ENCODE data around the gene SERPIND1. TPM values are rescaled to one million over a fixed set of nuclear protein-coding genes. Genes with fewer than 3 reads are reported as not detected.

SERPIND1 gene
- total and polyA plus RNA-seq, 2 experiments from 2014 or later = not detected

GRCh38 chr22:20798218-20798617 is 24.3 kb downstream of the SERPIND1 start:
- H3K4me3 Mint-ChIP-seq = no peak overlapping the region
- no peak overlapping the region for H3K27ac Mint-ChIP-seq
- Histone ChIP-seq H3K4me1 (ENCODE audit: insufficient read depth) (no peaks in the 10 kb centered on the region), H3K9me2 (ENCODE audit: insufficient read depth) (no peaks in the 10 kb centered on the region), H3K36me3 (ENCODE audit: insufficient read depth) (peaks cover 3% of the 10 kb centered on the region), H3K4me3 (no peak overlapping the region), H3K27me3 (ENCODE audit: insufficient read depth) (no peaks in the 10 kb centered on the region), H2AFZ (no peak overlapping the region), H3K79me2 (replicated peaks; ENCODE audit: insufficient read depth) (no peaks in the 10 kb centered on the region), H3K4me2 (no peak overlapping the region), H4K20me1 (replicated peaks; ENCODE audit: insufficient read depth) (0 out of 2 replicates have a peak, but pooled peaks cover 9% of the 10 kb centered on the region), H3F3A (replicated peaks; ENCODE audit: low read depth) (no peaks in the 10 kb centered on the region), H3K27ac (ENCODE audit: low read depth) (no peak overlapping the region)
- H3K4me1 Mint-ChIP-seq = no peaks in the 10 kb centered on the region
- no peaks in the 10 kb centered on the region for H3K9me3 Mint-ChIP-seq
- H3K36me3 Mint-ChIP-seq (ENCODE audit: low read depth) = peaks cover 9% of the 10 kb centered on the region
- H3K27me3 Mint-ChIP-seq (ENCODE audit: insufficient read depth, low read depth, poor library complexity) = no peaks in the 10 kb centered on the region
- no peak for DNase-seq (ENCODE audit: low spot score)
- ATAC-seq = no peak
- TF ChIP-seq, protein P1, sequence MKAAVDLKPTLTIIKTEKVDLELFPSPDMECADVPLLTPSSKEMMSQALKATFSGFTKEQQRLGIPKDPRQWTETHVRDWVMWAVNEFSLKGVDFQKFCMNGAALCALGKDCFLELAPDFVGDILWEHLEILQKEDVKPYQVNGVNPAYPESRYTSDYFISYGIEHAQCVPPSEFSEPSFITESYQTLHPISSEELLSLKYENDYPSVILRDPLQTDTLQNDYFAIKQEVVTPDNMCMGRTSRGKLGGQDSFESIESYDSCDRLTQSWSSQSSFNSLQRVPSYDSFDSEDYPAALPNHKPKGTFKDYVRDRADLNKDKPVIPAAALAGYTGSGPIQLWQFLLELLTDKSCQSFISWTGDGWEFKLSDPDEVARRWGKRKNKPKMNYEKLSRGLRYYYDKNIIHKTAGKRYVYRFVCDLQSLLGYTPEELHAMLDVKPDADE (IDR thresholded peaks at IDR 0.05) = no peak
- TF ChIP-seq ZNF114 (CRISPR knock-in tag; IDR thresholded peaks at IDR 0.05) = no peak
- no peak for TF ChIP-seq ZNF331 (CRISPR knock-in tag; IDR thresholded peaks at IDR 0.05; ENCODE audit: low read depth)
- TF ChIP-seq REST (IDR thresholded peaks at IDR 0.05; ENCODE audit: unreplicated experiment) = no peak
- TF ChIP-seq, protein P2, sequence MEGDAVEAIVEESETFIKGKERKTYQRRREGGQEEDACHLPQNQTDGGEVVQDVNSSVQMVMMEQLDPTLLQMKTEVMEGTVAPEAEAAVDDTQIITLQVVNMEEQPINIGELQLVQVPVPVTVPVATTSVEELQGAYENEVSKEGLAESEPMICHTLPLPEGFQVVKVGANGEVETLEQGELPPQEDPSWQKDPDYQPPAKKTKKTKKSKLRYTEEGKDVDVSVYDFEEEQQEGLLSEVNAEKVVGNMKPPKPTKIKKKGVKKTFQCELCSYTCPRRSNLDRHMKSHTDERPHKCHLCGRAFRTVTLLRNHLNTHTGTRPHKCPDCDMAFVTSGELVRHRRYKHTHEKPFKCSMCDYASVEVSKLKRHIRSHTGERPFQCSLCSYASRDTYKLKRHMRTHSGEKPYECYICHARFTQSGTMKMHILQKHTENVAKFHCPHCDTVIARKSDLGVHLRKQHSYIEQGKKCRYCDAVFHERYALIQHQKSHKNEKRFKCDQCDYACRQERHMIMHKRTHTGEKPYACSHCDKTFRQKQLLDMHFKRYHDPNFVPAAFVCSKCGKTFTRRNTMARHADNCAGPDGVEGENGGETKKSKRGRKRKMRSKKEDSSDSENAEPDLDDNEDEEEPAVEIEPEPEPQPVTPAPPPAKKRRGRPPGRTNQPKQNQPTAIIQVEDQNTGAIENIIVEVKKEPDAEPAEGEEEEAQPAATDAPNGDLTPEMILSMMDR (conservative IDR thresholded peaks at IDR 0.05; ENCODE audit: low read depth in 2 of 2) = no peak
- TF ChIP-seq CREB1 (CRISPR knock-in tag; IDR thresholded peaks at IDR 0.05; ENCODE audit: low read depth) = no peak
- no peak for TF ChIP-seq STAT1 (IDR thresholded peaks at IDR 0.05; ENCODE audit: unreplicated experiment)
- no peak for TF ChIP-seq POLR2AphosphoS5 (IDR thresholded peaks at IDR 0.05; ENCODE audit: low read depth)
- TF ChIP-seq, protein P3, sequence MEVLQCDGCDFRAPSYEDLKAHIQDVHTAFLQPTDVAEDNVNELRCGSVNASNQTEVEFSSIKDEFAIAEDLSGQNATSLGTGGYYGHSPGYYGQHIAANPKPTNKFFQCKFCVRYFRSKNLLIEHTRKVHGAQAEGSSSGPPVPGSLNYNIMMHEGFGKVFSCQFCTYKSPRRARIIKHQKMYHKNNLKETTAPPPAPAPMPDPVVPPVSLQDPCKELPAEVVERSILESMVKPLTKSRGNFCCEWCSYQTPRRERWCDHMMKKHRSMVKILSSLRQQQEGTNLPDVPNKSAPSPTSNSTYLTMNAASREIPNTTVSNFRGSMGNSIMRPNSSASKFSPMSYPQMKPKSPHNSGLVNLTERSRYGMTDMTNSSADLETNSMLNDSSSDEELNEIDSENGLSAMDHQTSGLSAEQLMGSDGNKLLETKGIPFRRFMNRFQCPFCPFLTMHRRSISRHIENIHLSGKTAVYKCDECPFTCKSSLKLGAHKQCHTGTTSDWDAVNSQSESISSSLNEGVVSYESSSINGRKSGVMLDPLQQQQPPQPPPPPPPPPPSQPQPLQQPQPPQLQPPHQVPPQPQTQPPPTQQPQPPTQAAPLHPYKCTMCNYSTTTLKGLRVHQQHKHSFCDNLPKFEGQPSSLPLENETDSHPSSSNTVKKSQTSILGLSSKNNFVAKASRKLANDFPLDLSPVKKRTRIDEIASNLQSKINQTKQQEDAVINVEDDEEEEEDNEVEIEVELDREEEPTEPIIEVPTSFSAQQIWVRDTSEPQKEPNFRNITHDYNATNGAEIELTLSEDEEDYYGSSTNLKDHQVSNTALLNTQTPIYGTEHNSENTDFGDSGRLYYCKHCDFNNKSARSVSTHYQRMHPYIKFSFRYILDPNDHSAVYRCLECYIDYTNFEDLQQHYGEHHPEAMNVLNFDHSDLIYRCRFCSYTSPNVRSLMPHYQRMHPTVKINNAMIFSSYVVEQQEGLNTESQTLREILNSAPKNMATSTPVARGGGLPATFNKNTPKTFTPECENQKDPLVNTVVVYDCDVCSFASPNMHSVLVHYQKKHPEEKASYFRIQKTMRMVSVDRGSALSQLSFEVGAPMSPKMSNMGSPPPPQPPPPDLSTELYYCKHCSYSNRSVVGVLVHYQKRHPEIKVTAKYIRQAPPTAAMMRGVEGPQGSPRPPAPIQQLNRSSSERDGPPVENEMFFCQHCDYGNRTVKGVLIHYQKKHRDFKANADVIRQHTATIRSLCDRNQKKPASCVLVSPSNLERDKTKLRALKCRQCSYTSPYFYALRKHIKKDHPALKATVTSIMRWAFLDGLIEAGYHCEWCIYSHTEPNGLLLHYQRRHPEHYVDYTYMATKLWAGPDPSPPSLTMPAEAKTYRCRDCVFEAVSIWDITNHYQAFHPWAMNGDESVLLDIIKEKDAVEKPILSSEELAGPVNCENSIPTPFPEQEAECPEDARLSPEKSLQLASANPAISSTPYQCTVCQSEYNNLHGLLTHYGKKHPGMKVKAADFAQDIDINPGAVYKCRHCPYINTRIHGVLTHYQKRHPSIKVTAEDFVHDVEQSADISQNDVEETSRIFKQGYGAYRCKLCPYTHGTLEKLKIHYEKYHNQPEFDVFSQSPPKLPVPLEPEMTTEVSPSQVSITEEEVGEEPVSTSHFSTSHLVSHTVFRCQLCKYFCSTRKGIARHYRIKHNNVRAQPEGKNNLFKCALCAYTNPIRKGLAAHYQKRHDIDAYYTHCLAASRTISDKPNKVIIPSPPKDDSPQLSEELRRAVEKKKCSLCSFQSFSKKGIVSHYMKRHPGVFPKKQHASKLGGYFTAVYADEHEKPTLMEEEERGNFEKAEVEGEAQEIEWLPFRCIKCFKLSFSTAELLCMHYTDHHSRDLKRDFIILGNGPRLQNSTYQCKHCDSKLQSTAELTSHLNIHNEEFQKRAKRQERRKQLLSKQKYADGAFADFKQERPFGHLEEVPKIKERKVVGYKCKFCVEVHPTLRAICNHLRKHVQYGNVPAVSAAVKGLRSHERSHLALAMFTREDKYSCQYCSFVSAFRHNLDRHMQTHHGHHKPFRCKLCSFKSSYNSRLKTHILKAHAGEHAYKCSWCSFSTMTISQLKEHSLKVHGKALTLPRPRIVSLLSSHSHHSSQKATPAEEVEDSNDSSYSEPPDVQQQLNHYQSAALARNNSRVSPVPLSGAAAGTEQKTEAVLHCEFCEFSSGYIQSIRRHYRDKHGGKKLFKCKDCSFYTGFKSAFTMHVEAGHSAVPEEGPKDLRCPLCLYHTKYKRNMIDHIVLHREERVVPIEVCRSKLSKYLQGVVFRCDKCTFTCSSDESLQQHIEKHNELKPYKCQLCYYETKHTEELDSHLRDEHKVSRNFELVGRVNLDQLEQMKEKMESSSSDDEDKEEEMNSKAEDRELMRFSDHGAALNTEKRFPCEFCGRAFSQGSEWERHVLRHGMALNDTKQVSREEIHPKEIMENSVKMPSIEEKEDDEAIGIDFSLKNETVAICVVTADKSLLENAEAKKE (CRISPR knock-in tag; IDR thresholded peaks at IDR 0.05) = no peak
- no peak for TF ChIP-seq NANOG (IDR thresholded peaks at IDR 0.05; ENCODE audit: borderline replicate concordance)
- TF ChIP-seq EZH2 (IDR thresholded peaks at IDR 0.05; ENCODE audit: low read depth, unreplicated experiment) = no peak
- no peak for TF ChIP-seq JUNB (IDR thresholded peaks at IDR 0.05; ENCODE audit: unreplicated experiment)
- no peak for TF ChIP-seq EZH2phosphoT487 (IDR thresholded peaks at IDR 0.05; ENCODE audit: unreplicated experiment)

All from GM23338 (cell line).